Omental fat pad (tissue), 4 donors: Measurements from ENCODE around the gene NCDN. TPM values are rescaled to one million over a fixed set of nuclear protein-coding genes. Genes with fewer than 3 reads are reported as not detected.

ENCODE experiments used
- total RNA-seq, 4 donors: library from RNA; depleted of rRNA; stranded (reverse); fragments of >200 nt; gene quantifications; one replicate each; pipeline ENCODE4 v1.1.0, GENCODE V29; 2016

NCDN gene
- total RNA-seq, 4 donors from 2014 or later = 12.2 to 20.9 (median 15.1) TPM

Other genes starting within 250 kb of the NCDN start
- 10 to 100 TPM; 38.1 to 99.9 (median 44.2) TPM for gene KIAA0319L, start 396 bp upstream of the NCDN start, total RNA-seq
- gene TFAP2E, start 15.5 kb downstream of the NCDN start, total RNA-seq = under 1 TPM; 0.25 to 0.72 (median 0.50) TPM
- gene PSMB2, start 83.7 kb downstream of the NCDN start, total RNA-seq = 10 to 100 TPM; 31.4 to 39.9 (median 36.1) TPM
- 10 to 100 TPM in 3 of 4 donors, 1 to 10 TPM in 1; 9.6 to 28.8 (median 15.5) TPM for gene C1orf216, start 161.1 kb downstream of the NCDN start, total RNA-seq
- gene CLSPN, start 212.2 kb downstream of the NCDN start, total RNA-seq = 1 to 10 TPM in 1 of 4 donors, under 1 TPM in 3; 0.13 to 2.3 (median 0.50) TPM